SK-N-SH treated with all-trans-retinoic acid at 6 μM for 48 hours (cell line): Measurements from ENCODE around the gene PTPN1.

Experiments
- PPARA ChIP-seq: fragments of 250-450 bp; sonication (Bioruptor Pico); IDR thresholded peaks from 2 replicates; pipeline ENCODE4 v1.5.0; 2020; ENCODE audit warnings: mild to moderate bottlenecking, borderline replicate concordance
- TF ChIP-seq, protein P1 (sequence below): fragments of 250-450 bp; sonication (Bioruptor Pico); IDR thresholded peaks from 2 replicates; pipeline ENCODE4 v1.8.0; 2020; ENCODE audit warnings: mild to moderate bottlenecking, moderate library complexity, borderline replicate concordance
- TF ChIP-seq, protein P2 (sequence below): fragments of 250-450 bp; sonication (Bioruptor Pico); IDR thresholded peaks from 2 replicates; pipeline ENCODE4 v1.5.1; 2020; ENCODE audit warnings: low read depth, mild to moderate bottlenecking, moderate library complexity

DNA sequence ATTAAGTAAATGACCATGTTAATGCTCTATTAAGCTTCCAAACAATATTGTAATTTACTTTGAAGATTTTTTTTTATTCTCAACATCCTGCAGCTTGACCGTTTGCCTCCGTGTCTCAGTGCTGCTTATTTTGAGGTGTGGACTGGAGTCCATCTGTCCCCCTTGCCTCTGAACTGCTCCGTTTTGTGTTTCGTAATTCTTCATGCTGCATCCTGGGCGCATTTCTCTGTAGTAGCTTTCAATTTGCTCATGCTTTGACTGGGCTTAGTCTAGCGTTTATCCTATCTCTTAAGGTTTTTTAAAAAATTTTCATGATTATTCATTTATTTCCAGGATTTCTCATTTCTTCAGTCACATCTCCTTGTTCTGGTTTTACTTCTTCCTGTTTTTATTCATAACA lies 37.8 kb downstream of the PTPN1 start:
- TF ChIP-seq, protein P1, sequence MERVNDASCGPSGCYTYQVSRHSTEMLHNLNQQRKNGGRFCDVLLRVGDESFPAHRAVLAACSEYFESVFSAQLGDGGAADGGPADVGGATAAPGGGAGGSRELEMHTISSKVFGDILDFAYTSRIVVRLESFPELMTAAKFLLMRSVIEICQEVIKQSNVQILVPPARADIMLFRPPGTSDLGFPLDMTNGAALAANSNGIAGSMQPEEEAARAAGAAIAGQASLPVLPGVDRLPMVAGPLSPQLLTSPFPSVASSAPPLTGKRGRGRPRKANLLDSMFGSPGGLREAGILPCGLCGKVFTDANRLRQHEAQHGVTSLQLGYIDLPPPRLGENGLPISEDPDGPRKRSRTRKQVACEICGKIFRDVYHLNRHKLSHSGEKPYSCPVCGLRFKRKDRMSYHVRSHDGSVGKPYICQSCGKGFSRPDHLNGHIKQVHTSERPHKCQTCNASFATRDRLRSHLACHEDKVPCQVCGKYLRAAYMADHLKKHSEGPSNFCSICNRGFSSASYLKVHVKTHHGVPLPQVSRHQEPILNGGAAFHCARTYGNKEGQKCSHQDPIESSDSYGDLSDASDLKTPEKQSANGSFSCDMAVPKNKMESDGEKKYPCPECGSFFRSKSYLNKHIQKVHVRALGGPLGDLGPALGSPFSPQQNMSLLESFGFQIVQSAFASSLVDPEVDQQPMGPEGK (CRISPR knock-in tag): no peak
- TF ChIP-seq, protein P2, sequence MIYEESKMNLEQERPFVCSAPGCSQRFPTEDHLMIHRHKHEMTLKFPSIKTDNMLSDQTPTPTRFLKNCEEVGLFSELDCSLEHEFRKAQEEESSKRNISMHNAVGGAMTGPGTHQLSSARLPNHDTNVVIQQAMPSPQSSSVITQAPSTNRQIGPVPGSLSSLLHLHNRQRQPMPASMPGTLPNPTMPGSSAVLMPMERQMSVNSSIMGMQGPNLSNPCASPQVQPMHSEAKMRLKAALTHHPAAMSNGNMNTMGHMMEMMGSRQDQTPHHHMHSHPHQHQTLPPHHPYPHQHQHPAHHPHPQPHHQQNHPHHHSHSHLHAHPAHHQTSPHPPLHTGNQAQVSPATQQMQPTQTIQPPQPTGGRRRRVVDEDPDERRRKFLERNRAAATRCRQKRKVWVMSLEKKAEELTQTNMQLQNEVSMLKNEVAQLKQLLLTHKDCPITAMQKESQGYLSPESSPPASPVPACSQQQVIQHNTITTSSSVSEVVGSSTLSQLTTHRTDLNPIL (CRISPR knock-in tag): no peak
- no peak for TF ChIP-seq PPARA
